Endodermal cell (in vitro differentiated cells): ENCODE measurements around the gene SRGAP3. TPM values are rescaled to one million over a fixed set of nuclear protein-coding genes. Genes with fewer than 3 reads are reported as not detected.
A peak's percentile ranks its signal among the peaks of the same experiment; 100 is the strongest.

ENCODE experiments used
- DNase-seq: peaks from one replicate; pipeline ENCODE4 v3.0.0-alpha.2; 2017
- H3K27ac ChIP-seq: 2 replicates; pipeline ENCODE4 v1.5.1; 2013; ENCODE audit warnings: mild to moderate bottlenecking, low read depth, low read length, moderate library complexity
- H3K27me3 ChIP-seq: 2 replicates; pipeline ENCODE4 v1.6.1; 2013; ENCODE audit warnings: mild to moderate bottlenecking, low read length, moderate library complexity; ENCODE audit not compliant: insufficient read depth, control insufficient read depth, poor library complexity, severe bottlenecking
- H3K36me3 ChIP-seq: 2 replicates; pipeline ENCODE4 v1.7.0; 2013; ENCODE audit warnings: mild to moderate bottlenecking, low read length, moderate library complexity; ENCODE audit not compliant: control insufficient read depth, insufficient read depth
- H3K4me1 ChIP-seq: one replicate; pipeline ENCODE4 v1.7.0; 2013; ENCODE audit warnings: low read length; ENCODE audit not compliant: control insufficient read depth, insufficient read depth
- H3K4me3 ChIP-seq: 2 replicates; pipeline ENCODE4 v1.5.1; 2013; ENCODE audit warnings: mild to moderate bottlenecking, low read length, moderate library complexity
- H3K9ac ChIP-seq: 2 replicates; pipeline ENCODE4 v1.6.1; 2013; ENCODE audit warnings: mild to moderate bottlenecking, low read length, moderate library complexity; ENCODE audit not compliant: poor library complexity, severe bottlenecking; ENCODE audit errors: extremely low read depth
- H3K9me3 ChIP-seq: 2 replicates; pipeline ENCODE4 v1.6.1; 2013; ENCODE audit warnings: mild to moderate bottlenecking, low read length, moderate library complexity; ENCODE audit not compliant: control insufficient read depth
- H3K27ac Mint-ChIP-seq: 2 replicates; pipeline ENCODE4 v1.8.0; 2020; ENCODE audit warnings: mixed read lengths
- H3K27me3 Mint-ChIP-seq: 2 replicates; pipeline ENCODE4 v1.8.0; 2021; ENCODE audit warnings: mild to moderate bottlenecking, mixed read lengths; ENCODE audit not compliant: insufficient read depth
- H3K36me3 Mint-ChIP-seq: 2 replicates; pipeline ENCODE4 v1.8.0; 2020; ENCODE audit warnings: low read depth, mixed read lengths
- H3K4me1 Mint-ChIP-seq: 2 replicates; pipeline ENCODE4 v1.8.0; 2020; ENCODE audit warnings: mixed read lengths
- H3K4me3 Mint-ChIP-seq: 2 replicates; pipeline ENCODE4 v1.8.0; 2020; ENCODE audit warnings: mild to moderate bottlenecking, moderate library complexity, mixed read lengths
- H3K9me3 Mint-ChIP-seq: 2 replicates; pipeline ENCODE4 v1.8.0; 2020; ENCODE audit warnings: mild to moderate bottlenecking, mixed read lengths
- CTCF ChIP-seq: fragments of 200-600 bp; sonication (generic); conservative IDR thresholded peaks from 2 replicates; pipeline ENCODE4 v1.5.0; 2021; ENCODE audit warnings: antibody characterized with exemption, mild to moderate bottlenecking
- WGBS, 2 experiments: methylation state at CpG; one replicate each; pipeline versions ENCODE4 v1.1.5 to v1.1.7; 2013; ENCODE audit warnings: missing lambda C conversion rate in 2 of 2, mixed read lengths in 1 of 2; ENCODE audit not compliant: insufficient coverage in 1 of 2, insufficient read length in 1 of 2; 5-methylcytosine and 5-hydroxymethylcytosine counted together
- total RNA-seq, 2 donors: library from RNA; stranded (reverse); fragmentation: NEBNext Ultra II Directional in 1 of 2; extraction: Animal tissue kit (Norgen Biotek cat#: 25700) in 1 of 2; gene quantifications; 2 replicates in 1 of 2; 3 replicates in 1 of 2; pipeline ENCODE4 v1.2.1, GENCODE V29; 2021

Gene SRGAP3
- total RNA-seq, 2 donors from 2014 or later = 5.0 to 8.1 TPM

GRCh38 chr3:8994226-8994625 lies 255.2 kb downstream of the SRGAP3 start:
- Histone ChIP-seq H3K9ac (no peak overlapping the region), H3K27ac (no peak overlapping the region), H3K36me3 (no peaks in the 10 kb centered on the region), H3K9me3 (no peaks in the 10 kb centered on the region), H3K4me1 (no peaks in the 10 kb centered on the region), H3K27me3 (no peaks in the 10 kb centered on the region), H3K4me3 (no peak overlapping the region)
- 95 to 98% methylated on average over 10 to 15 of the region's 15 CpGs for WGBS, 2 experiments
- DNase-seq = no peak
- Mint-ChIP-seq H3K36me3 (no peaks in the 10 kb centered on the region), H3K27ac (no peak overlapping the region), H3K4me1 (no peaks in the 10 kb centered on the region), H3K27me3 (no peaks in the 10 kb centered on the region), H3K4me3 (no peak overlapping the region), H3K9me3 (no peaks in the 10 kb centered on the region)
- TF ChIP-seq CTCF = no peak

- Histone ChIP-seq H3K27me3 (no peaks in the 10 kb centered on the region), H3K9me3 (no peaks in the 10 kb centered on the region), H3K36me3 (no peaks in the 10 kb centered on the region), H3K27ac (peak overlapping the region; percentile 24), H3K4me1 (no peaks in the 10 kb centered on the region), H3K9ac (no peak overlapping the region), H3K4me3 (no peak overlapping the region)
- 94 to 100% methylated on average over 1 to 5 of the region's 5 CpGs for WGBS, 2 experiments
- no peak for TF ChIP-seq CTCF
- Mint-ChIP-seq H3K27ac (no peak overlapping the region), H3K36me3 (no peaks in the 10 kb centered on the region), H3K4me3 (no peak overlapping the region), H3K9me3 (no peaks in the 10 kb centered on the region), H3K4me1 (no peaks in the 10 kb centered on the region), H3K27me3 (no peaks in the 10 kb centered on the region)
- DNase-seq = no peak
Observed at GRCh38 chr3:8993331-8993730, 256.1 kb downstream of the SRGAP3 start.

- no peak overlapping the region for H3K4me3 ChIP-seq
- H3K9me3 ChIP-seq = no peaks in the 10 kb centered on the region
- H3K9ac ChIP-seq = no peak overlapping the region
- Mint-ChIP-seq H3K27ac (no peak overlapping the region), H3K9me3 (no peaks in the 10 kb centered on the region), H3K4me1 (no peaks in the 10 kb centered on the region), H3K4me3 (no peak overlapping the region), H3K27me3 (no peaks in the 10 kb centered on the region), H3K36me3 (no peaks in the 10 kb centered on the region)
- no peak for TF ChIP-seq CTCF
- no peaks in the 10 kb centered on the region for H3K27me3 ChIP-seq
- DNase-seq = no peak
- 78 to 100% methylated on average over 1 to 11 of the region's 11 CpGs for WGBS, 2 experiments
- no peaks in the 10 kb centered on the region for H3K36me3 ChIP-seq
- H3K4me1 ChIP-seq = no peaks in the 10 kb centered on the region
- H3K27ac ChIP-seq = peak overlapping the region; percentile 24
Observed at GRCh38 chr3:8992854-8993253, 256.6 kb downstream of the SRGAP3 start.
